Effector CD8-positive, alpha-beta T cell (primary cell): ENCODE measurements around the gene CD96.
"Not testable (repeated sequence)": the region's sequence is repeated elsewhere in the genome, so short reads cannot be mapped to it uniquely, and the experiment has no call there.

Experiments used
- DNase-seq: peaks from one replicate; lab custom pipeline; 2025; lab: John Stamatoyannopoulos, UW

CD96 gene

GRCh38 chr3:111548756-111549155, 6.8 kb downstream of the CD96 start:
- DNase-seq: no peak

- DNase-seq: not testable (repeated sequence)
Measured at GRCh38 chr3:111561902-111562301, 19.9 kb downstream of the CD96 start.

GRCh38 chr3:111566844-111567243, 24.8 kb downstream of the CD96 start:
- no peak for DNase-seq

GRCh38 chr3:111568355-111568754, 26.4 kb downstream of the CD96 start:
- no peak for DNase-seq

- DNase-seq: no peak
Measured at GRCh38 chr3:111568911-111569310, 26.9 kb downstream of the CD96 start.

- no peak for DNase-seq
Measured at GRCh38 chr3:111570404-111571030, 28.5 kb downstream of the CD96 start.

- no peak for DNase-seq
Measured at GRCh38 chr3:111571282-111571681, 29.3 kb downstream of the CD96 start.

- no peak for DNase-seq
Measured at GRCh38 chr3:111571907-111572460, 30.0 kb downstream of the CD96 start.

- no peak for DNase-seq
Measured at GRCh38 chr3:111577113-111577512, 35.1 kb downstream of the CD96 start.

- no peak for DNase-seq
Measured at GRCh38 chr3:111577798-111578685, 36.0 kb downstream of the CD96 start.

- DNase-seq: no peak
Measured at GRCh38 chr3:111578867-111579266, 36.9 kb downstream of the CD96 start.

GRCh38 chr3:111579495-111579894, 37.5 kb downstream of the CD96 start:
- no peak for DNase-seq

GRCh38 chr3:111581403-111582119, 39.6 kb downstream of the CD96 start:
- no peak for DNase-seq

- DNase-seq: no peak
Measured at GRCh38 chr3:111582120-111582474, 40.1 kb downstream of the CD96 start.

- no peak for DNase-seq
Measured at GRCh38 chr3:111584744-111585143, 42.7 kb downstream of the CD96 start.

GRCh38 chr3:111585217-111585616, 43.2 kb downstream of the CD96 start:
- no peak for DNase-seq

GRCh38 chr3:111588527-111588926, 46.5 kb downstream of the CD96 start:
- DNase-seq: no peak

GRCh38 chr3:111589303-111590142, 47.5 kb downstream of the CD96 start:
- no peak for DNase-seq

GRCh38 chr3:111590143-111590491, 48.1 kb downstream of the CD96 start:
- no peak for DNase-seq

- DNase-seq: no peak
Measured at GRCh38 chr3:111591555-111591954, 49.6 kb downstream of the CD96 start.

- DNase-seq: no peak
Measured at GRCh38 chr3:111592143-111592542, 50.1 kb downstream of the CD96 start.

- DNase-seq: no peak
Measured at GRCh38 chr3:111592936-111593335, 50.9 kb downstream of the CD96 start.
